Measurements from ENCODE around the gene SKAP2.

DNA sequence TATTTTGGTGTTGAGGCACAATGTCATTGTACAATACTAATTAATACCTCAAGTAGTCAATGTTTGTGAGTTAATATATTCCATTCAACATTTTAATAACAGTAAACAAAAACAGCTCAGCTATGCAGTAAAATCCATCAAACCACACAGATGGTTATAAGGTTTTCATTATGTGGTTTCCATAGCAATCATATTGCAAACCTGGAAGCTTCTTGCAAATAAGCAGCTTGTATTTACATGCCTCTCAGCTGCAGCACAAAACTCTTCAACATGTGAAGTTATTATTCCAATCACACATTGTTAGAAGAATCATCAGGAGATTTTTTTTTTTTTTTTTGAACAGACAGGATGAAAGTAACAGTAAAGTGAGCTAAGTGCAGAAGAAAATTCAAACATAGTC is 170.2 kb downstream of the SKAP2 start:
- no peak for TF ChIP-seq POLR2A (IDR thresholded peaks at IDR 0.05)
- TF ChIP-seq, protein P1, sequence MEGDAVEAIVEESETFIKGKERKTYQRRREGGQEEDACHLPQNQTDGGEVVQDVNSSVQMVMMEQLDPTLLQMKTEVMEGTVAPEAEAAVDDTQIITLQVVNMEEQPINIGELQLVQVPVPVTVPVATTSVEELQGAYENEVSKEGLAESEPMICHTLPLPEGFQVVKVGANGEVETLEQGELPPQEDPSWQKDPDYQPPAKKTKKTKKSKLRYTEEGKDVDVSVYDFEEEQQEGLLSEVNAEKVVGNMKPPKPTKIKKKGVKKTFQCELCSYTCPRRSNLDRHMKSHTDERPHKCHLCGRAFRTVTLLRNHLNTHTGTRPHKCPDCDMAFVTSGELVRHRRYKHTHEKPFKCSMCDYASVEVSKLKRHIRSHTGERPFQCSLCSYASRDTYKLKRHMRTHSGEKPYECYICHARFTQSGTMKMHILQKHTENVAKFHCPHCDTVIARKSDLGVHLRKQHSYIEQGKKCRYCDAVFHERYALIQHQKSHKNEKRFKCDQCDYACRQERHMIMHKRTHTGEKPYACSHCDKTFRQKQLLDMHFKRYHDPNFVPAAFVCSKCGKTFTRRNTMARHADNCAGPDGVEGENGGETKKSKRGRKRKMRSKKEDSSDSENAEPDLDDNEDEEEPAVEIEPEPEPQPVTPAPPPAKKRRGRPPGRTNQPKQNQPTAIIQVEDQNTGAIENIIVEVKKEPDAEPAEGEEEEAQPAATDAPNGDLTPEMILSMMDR (IDR thresholded peaks at IDR 0.05), result no peak
- TF ChIP-seq POLR2AphosphoS5 (IDR thresholded peaks at IDR 0.05), result no peak
